MCF 10A (cell line): ENCODE results near the gene HSD17B8. TPM values are rescaled to one million over a fixed set of nuclear protein-coding genes. Genes with fewer than 3 reads are reported as not detected.

Source experiments
- BruUV-seq: library from RNA; stranded (reverse); fragments of 400-500 nt; replicated peaks from 2 replicates; lab custom pipeline; 2021; lab: Mats Ljungman, UMichigan
- CTCF ChIA-PET: fragments of 300-600 bp; sonication (Branson Sonifier 250); formaldehyde crosslinking; extraction: SDS; loops from one replicate; lab custom pipeline; 2021; ENCODE audit warnings: antibody characterized with exemption, inconsistent platforms; lab: Yijun Ruan, JAX
- POLR2A ChIA-PET: fragments of 300-600, 350-650 bp; sonication (Branson Sonifier 250); formaldehyde crosslinking; extraction: SDS; loops from one replicate; lab custom pipeline; 2020; ENCODE audit warnings: antibody characterized with exemption, inconsistent platforms; lab: Yijun Ruan, JAX
- DNase-seq: peaks from one replicate; pipeline ENCODE4 v3.0.0-alpha.2; 2018; ENCODE audit not compliant: unreplicated experiment
- H3K27ac Mint-ChIP-seq: one replicate; pipeline ENCODE4 v1.8.0; 2022; ENCODE audit warnings: mild to moderate bottlenecking, low read depth, mixed read lengths; ENCODE audit not compliant: unreplicated experiment
- H3K27me3 Mint-ChIP-seq: one replicate; pipeline ENCODE4 v1.8.0; 2022; ENCODE audit warnings: mixed read lengths; ENCODE audit not compliant: insufficient read depth, unreplicated experiment
- H3K36me3 Mint-ChIP-seq: one replicate; pipeline ENCODE4 v1.8.0; 2022; ENCODE audit warnings: mild to moderate bottlenecking, moderate library complexity, mixed read lengths; ENCODE audit not compliant: insufficient read depth, unreplicated experiment
- H3K4me1 Mint-ChIP-seq: one replicate; pipeline ENCODE4 v1.8.0; 2022; ENCODE audit warnings: mixed read lengths; ENCODE audit not compliant: insufficient read depth, unreplicated experiment
- H3K4me3 Mint-ChIP-seq: one replicate; pipeline ENCODE4 v1.8.0; 2022; ENCODE audit warnings: mild to moderate bottlenecking, moderate library complexity, mixed read lengths; ENCODE audit not compliant: unreplicated experiment
- H3K9me3 Mint-ChIP-seq: one replicate; pipeline ENCODE4 v1.8.0; 2022; ENCODE audit warnings: mixed read lengths; ENCODE audit not compliant: unreplicated experiment
- CTCF ChIP-seq: fragments of 200-600 bp; IDR thresholded peaks from one replicate; pipeline ENCODE4 v1.8.0; 2022; ENCODE audit warnings: antibody characterized with exemption, mild to moderate bottlenecking; ENCODE audit not compliant: unreplicated experiment
- intact Hi-C: fragments of 100-400 bp; cut with micrococcal nuclease; formaldehyde crosslinking; loops from 2 replicates; pipeline ENCODE4 v1.14.1; 2022
- total RNA-seq: library from RNA; stranded (reverse); gene quantifications from 2 replicates; pipeline ENCODE4 v1.2.3, GENCODE V29; 2022

HSD17B8 gene
- total RNA-seq, 1 experiment from 2014 or later = 26.4 TPM

GRCh38 chr6:33171880-33172687, 32.4 kb upstream of the HSD17B8 start:
- ChIA-PET POLR2A (no interaction called here), CTCF (interaction anchor here (0.6 to 3.0 kb wide), 17 partner anchors 8 to 238 kb away, joined by 3 to 16 read pairs (median 4); no protein-coding TSS in a partner anchor)

DNA sequence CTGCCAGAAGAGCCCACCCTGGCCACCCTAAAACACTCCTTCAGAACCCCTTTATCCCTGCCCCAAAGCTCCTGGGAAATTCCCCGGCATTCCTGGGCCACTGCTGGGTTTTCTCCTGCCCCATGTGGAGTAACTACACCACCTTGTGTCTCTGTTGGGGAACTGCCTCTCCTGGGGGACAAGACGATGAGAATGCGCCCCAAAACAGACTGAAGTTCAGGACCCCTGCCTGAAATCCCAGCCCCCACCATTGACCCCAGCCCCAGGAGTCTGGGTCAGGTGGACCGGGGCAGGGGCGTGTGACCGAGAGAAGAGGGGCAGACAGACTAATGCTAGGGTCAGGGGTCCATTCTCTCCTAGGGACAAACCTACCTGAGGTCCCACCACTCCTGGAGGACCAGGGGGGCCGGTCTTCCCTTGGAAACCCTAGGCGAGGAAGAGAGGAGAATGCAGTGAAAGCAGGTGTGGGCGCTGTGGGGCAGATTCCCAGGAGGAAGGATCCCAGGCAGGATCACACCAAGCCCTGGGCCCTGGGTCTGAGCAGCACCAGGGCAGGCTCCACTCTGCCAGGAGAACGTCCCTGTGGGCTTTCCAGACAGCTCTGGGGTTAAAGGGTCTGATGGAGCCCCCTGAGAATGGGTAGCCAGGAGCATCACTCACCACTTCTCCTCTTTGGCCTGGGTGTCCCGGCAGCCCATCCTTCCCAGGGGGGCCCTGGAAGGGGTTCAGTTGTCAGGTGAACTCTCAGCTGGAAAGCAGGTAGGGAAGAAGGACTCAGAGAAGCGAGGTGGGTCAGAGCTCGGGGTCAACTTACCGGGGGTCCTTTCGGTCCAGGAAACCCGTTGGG, 31.5 kb upstream of the HSD17B8 start:
- peaks cover 24% of the 10 kb centered on the region for H3K27me3 Mint-ChIP-seq
- ChIA-PET CTCF (interaction anchor here (0.5 to 3.0 kb wide), 20 partner anchors 8 to 239 kb away, joined by 3 to 16 read pairs (median 4); no protein-coding TSS in a partner anchor), POLR2A (no interaction called here)
- peak; percentile 73 for TF ChIP-seq CTCF
- no peak overlapping the region for H3K27ac Mint-ChIP-seq
- intact Hi-C loops = loop anchor here (2.0 kb wide), 2 partner anchors 54 to 158 kb away; no protein-coding TSS in a partner anchor
- DNase-seq = peak; percentile 60
- H3K36me3 Mint-ChIP-seq = no peaks in the 10 kb centered on the region
- no peaks in the 10 kb centered on the region for H3K4me1 Mint-ChIP-seq
- BruUV-seq = no TSS peak
- H3K9me3 Mint-ChIP-seq = no peaks in the 10 kb centered on the region
- no peak overlapping the region for H3K4me3 Mint-ChIP-seq

More at GRCh38 chr6:33171880-33172687, 32.4 kb upstream of the HSD17B8 start:
- Mint-ChIP-seq H3K36me3 (no peaks in the 10 kb centered on the region), H3K9me3 (no peaks in the 10 kb centered on the region), H3K27me3 (peaks cover 24% of the 10 kb centered on the region), H3K27ac (no peak overlapping the region), H3K4me3 (no peak overlapping the region), H3K4me1 (no peaks in the 10 kb centered on the region)
- intact Hi-C loops = loop anchor here (2.0 kb wide), 2 partner anchors 53 to 157 kb away; no protein-coding TSS in a partner anchor
- TF ChIP-seq CTCF = no peak
- DNase-seq = no peak
- BruUV-seq = no TSS peak

GRCh38 chr6:33173535-33174180, 30.8 kb upstream of the HSD17B8 start:
- no peaks in the 10 kb centered on the region for H3K36me3 Mint-ChIP-seq
- intact Hi-C loops = loop anchor here (2.0 kb wide), 2 partner anchors 55 to 159 kb away; no protein-coding TSS in a partner anchor
- ChIA-PET CTCF (interaction anchor here (0.5 to 3.0 kb wide), 8 partner anchors 9 to 189 kb away, joined by 3 to 16 read pairs (median 4); no protein-coding TSS in a partner anchor), POLR2A (interaction anchor here (1.0 kb wide), 1 partner anchor 15 kb away, joined by 3 read pairs; no protein-coding TSS in a partner anchor)
- H3K27ac Mint-ChIP-seq = no peak overlapping the region
- no peak for TF ChIP-seq CTCF
- H3K9me3 Mint-ChIP-seq = no peaks in the 10 kb centered on the region
- BruUV-seq = no TSS peak
- no peaks in the 10 kb centered on the region for H3K4me1 Mint-ChIP-seq
- peaks cover 24% of the 10 kb centered on the region for H3K27me3 Mint-ChIP-seq
- no peak overlapping the region for H3K4me3 Mint-ChIP-seq
- no peak for DNase-seq
